Activated gamma-delta T cell treated with anti-CD3 and anti-CD28 coated beads, Interleukin-2, amount 50 U/mL, for 16 hours (primary cell): Measurements from ENCODE around the gene MDM4.
A peak's percentile ranks its signal among the peaks of the same experiment; 100 is the strongest.
"Not testable (repeated sequence)": the region's sequence is repeated elsewhere in the genome, so short reads cannot be mapped to it uniquely, and the experiment has no call there.

Source experiments
- DNase-seq: peaks from one replicate; pipeline ENCODE4 v3.0.0-alpha.2; 2020; ENCODE audit warnings: low read depth

The MDM4 gene

GRCh38 chr1:204516180-204516879 lies at the start of gene MDM4:
Gene MDM4, plus strand, starts transcription at chr1:204516406. Its CDS starts 9,113 bp downstream, at chr1:204525519.
- DNase-seq, result peak; percentile 93

- no peak for DNase-seq
These were observed 49.5 kb upstream of the MDM4 start for GRCh38 chr1:204466416-204467405.

- DNase-seq, result no peak
These were observed 48.0 kb upstream of the MDM4 start for GRCh38 chr1:204468206-204468605.

GRCh38 chr1:204468766-204469302 lies 47.4 kb upstream of the MDM4 start:
- no peak for DNase-seq

GRCh38 chr1:204469304-204469703 lies 46.9 kb upstream of the MDM4 start:
- DNase-seq, result no peak

GRCh38 chr1:204471687-204472086 lies 44.5 kb upstream of the MDM4 start:
- DNase-seq, result no peak

GRCh38 chr1:204472660-204473059 lies 43.5 kb upstream of the MDM4 start:
- DNase-seq, result no peak

- DNase-seq, result no peak
These were observed 42.7 kb upstream of the MDM4 start for GRCh38 chr1:204473400-204473965.

- DNase-seq, result no peak
These were observed 40.4 kb upstream of the MDM4 start for GRCh38 chr1:204475656-204476432.

- DNase-seq, result no peak
These were observed 39.6 kb upstream of the MDM4 start for GRCh38 chr1:204476563-204476962.

GRCh38 chr1:204477036-204477740 lies 39.0 kb upstream of the MDM4 start:
- no peak for DNase-seq

GRCh38 chr1:204478172-204478899 lies 37.9 kb upstream of the MDM4 start:
- no peak for DNase-seq

- no peak for DNase-seq
These were observed 37.3 kb upstream of the MDM4 start for GRCh38 chr1:204478921-204479320.

GRCh38 chr1:204479387-204480136 lies 36.6 kb upstream of the MDM4 start:
- DNase-seq, result no peak

GRCh38 chr1:204480515-204480914 lies 35.7 kb upstream of the MDM4 start:
- no peak for DNase-seq

- no peak for DNase-seq
These were observed 32.4 kb upstream of the MDM4 start for GRCh38 chr1:204483791-204484190.

- DNase-seq, result not testable (repeated sequence)
These were observed 29.5 kb upstream of the MDM4 start for GRCh38 chr1:204486513-204487255.

GRCh38 chr1:204487256-204487615 lies 29.0 kb upstream of the MDM4 start:
- DNase-seq, result no peak

- no peak for DNase-seq
These were observed 24.6 kb upstream of the MDM4 start for GRCh38 chr1:204491655-204492054.
